GM23338 (cell line): Measurements from ENCODE around the gene PPTC7. TPM values are rescaled to one million over a fixed set of nuclear protein-coding genes. Genes with fewer than 3 reads are reported as not detected.
A peak's percentile ranks its signal among the peaks of the same experiment; 100 is the strongest.

Experiments
- ATAC-seq: fragments of 200-7000 bp; cut with Tn5 transposase; 3 replicates; pipeline ENCODE4 v1.9.1; 2020
- DNase-seq: peaks from one replicate; pipeline ENCODE4 v3.0.0-alpha.2; 2015; ENCODE audit warnings: low spot score
- H2AFZ ChIP-seq: fragments of 200-600 bp; sonication (generic); 2 replicates; pipeline ENCODE4 v1.8.0; 2016; ENCODE audit warnings: antibody characterized with exemption, mild to moderate bottlenecking, moderate library complexity
- H3F3A ChIP-seq: fragments of 200-600 bp; sonication (generic); replicated peaks from 2 replicates; pipeline ENCODE4 v1.8.0; 2017; ENCODE audit warnings: antibody characterized with exemption, mixed run types, low read depth
- H3K27ac ChIP-seq: fragments of 200-600 bp; sonication (generic); 2 replicates; pipeline ENCODE4 v1.6.1; 2016; ENCODE audit warnings: low read depth
- H3K27me3 ChIP-seq: fragments of 200-600 bp; sonication (generic); 2 replicates; pipeline ENCODE4 v1.8.0; 2016; ENCODE audit warnings: mild to moderate bottlenecking, mixed run types, moderate library complexity; ENCODE audit not compliant: insufficient read depth
- H3K36me3 ChIP-seq: fragments of 200-600 bp; sonication (generic); 2 replicates; pipeline ENCODE4 v1.8.0; 2016; ENCODE audit warnings: mild to moderate bottlenecking; ENCODE audit not compliant: insufficient read depth
- H3K4me1 ChIP-seq: fragments of 200-600 bp; sonication (generic); 2 replicates; pipeline ENCODE4 v1.8.0; 2016; ENCODE audit warnings: mild to moderate bottlenecking, moderate library complexity; ENCODE audit not compliant: insufficient read depth
- H3K4me2 ChIP-seq: fragments of 200-600 bp; sonication (generic); 2 replicates; pipeline ENCODE4 v1.7.1; 2017; ENCODE audit warnings: mixed run types
- H3K4me3 ChIP-seq: fragments of 200-600 bp; sonication (generic); 2 replicates; pipeline ENCODE4 v1.6.1; 2016; ENCODE audit warnings: mixed run types
- H3K79me2 ChIP-seq: fragments of 200-600 bp; sonication (generic); replicated peaks from 2 replicates; pipeline ENCODE4 v1.8.0; 2017; ENCODE audit warnings: mild to moderate bottlenecking; ENCODE audit not compliant: insufficient read depth
- H3K9me2 ChIP-seq: fragments of 200-600 bp; sonication (generic); 2 replicates; pipeline ENCODE4 v1.8.0; 2017; ENCODE audit not compliant: insufficient read depth
- H4K20me1 ChIP-seq: fragments of 200-600 bp; sonication (generic); replicated peaks from 2 replicates; pipeline ENCODE4 v1.8.0; 2017; ENCODE audit warnings: mild to moderate bottlenecking; ENCODE audit not compliant: insufficient read depth
- H3K27ac Mint-ChIP-seq: 2 replicates; pipeline ENCODE4 v1.8.0; 2020; ENCODE audit warnings: inconsistent platforms, mild to moderate bottlenecking, moderate library complexity, mixed read lengths
- H3K27me3 Mint-ChIP-seq: 3 replicates; pipeline ENCODE4 v1.8.0; 2022; ENCODE audit warnings: low read depth, mild to moderate bottlenecking, moderate library complexity, mixed read lengths, inconsistent platforms; ENCODE audit not compliant: insufficient read depth, poor library complexity
- H3K36me3 Mint-ChIP-seq: 3 replicates; pipeline ENCODE4 v1.8.0; 2021; ENCODE audit warnings: low read depth, mild to moderate bottlenecking, inconsistent platforms, moderate library complexity, mixed read lengths
- H3K4me1 Mint-ChIP-seq: 3 replicates; pipeline ENCODE4 v1.8.0; 2020; ENCODE audit warnings: mild to moderate bottlenecking, inconsistent platforms, mixed read lengths
- H3K4me3 Mint-ChIP-seq: 3 replicates; pipeline ENCODE4 v1.8.0; 2021; ENCODE audit warnings: moderate library complexity, mild to moderate bottlenecking, inconsistent platforms, mixed read lengths
- H3K9me3 Mint-ChIP-seq: 3 replicates; pipeline ENCODE4 v1.8.0; 2020; ENCODE audit warnings: moderate library complexity, mild to moderate bottlenecking, inconsistent platforms, mixed read lengths
- CREB1 ChIP-seq: fragments of 250-450 bp; sonication (Bioruptor Pico); IDR thresholded peaks from 2 replicates; pipeline ENCODE4 v1.5.0; 2020; ENCODE audit warnings: low read depth, mild to moderate bottlenecking, moderate library complexity
- JUNB ChIP-seq: IDR thresholded peaks from one replicate; pipeline ENCODE4 v1.6.1; 2016; ENCODE audit warnings: antibody characterized with exemption; ENCODE audit not compliant: unreplicated experiment
- NANOG ChIP-seq: IDR thresholded peaks from 2 replicates; pipeline ENCODE4 v1.6.1; 2016; ENCODE audit warnings: antibody characterized with exemption, borderline replicate concordance
- POLR2AphosphoS5 ChIP-seq: IDR thresholded peaks from 2 replicates; pipeline ENCODE4 v1.6.1; 2016; ENCODE audit warnings: antibody characterized with exemption, low read depth
- ZNF114 ChIP-seq: fragments of 250-450 bp; sonication (Bioruptor Pico); IDR thresholded peaks from 2 replicates; pipeline ENCODE4 v1.5.0; 2020; ENCODE audit warnings: mild to moderate bottlenecking, moderate library complexity
- polyA plus RNA-seq: library from polyadenylated mRNA; unstranded; fragments of >200 nt; fragmentation: Nextera tagmentation; extraction: Ambion mirVana; gene quantifications from 2 replicates; pipeline ENCODE4 v1.2.1, GENCODE V29; 2016
- total RNA-seq: library from RNA; depleted of rRNA; stranded (reverse); fragments of >200 nt; shearing (Covaris generic); gene quantifications from 2 replicates; pipeline ENCODE4 v1.2.3, GENCODE V29; 2014
- TF ChIP-seq, protein P1 (sequence below): IDR thresholded peaks from one replicate; pipeline ENCODE4 v1.6.1; 2018; ENCODE audit warnings: antibody characterized with exemption; ENCODE audit not compliant: unreplicated experiment
- TF ChIP-seq, protein P2 (sequence below), 2 experiments: fragments of 200-600 bp in 1 of 2; sonication (generic) in 1 of 2; conservative IDR thresholded peaks; 2 replicates each; pipeline versions ENCODE4 v1.5.1 to v1.6.1; 2016 to 2017; ENCODE audit warnings: antibody characterized with exemption in 2 of 2, low read depth in 2 of 2, mild to moderate bottlenecking in 2 of 2, moderate library complexity in 1 of 2
- TF ChIP-seq, protein P3 (sequence below): IDR thresholded peaks from 2 replicates; pipeline ENCODE4 v1.6.1; 2016; ENCODE audit warnings: antibody characterized with exemption
- TF ChIP-seq, protein P4 (sequence below): fragments of 250-450 bp; sonication (Bioruptor Pico); IDR thresholded peaks from 2 replicates; pipeline ENCODE4 v1.5.0; 2020; ENCODE audit warnings: mild to moderate bottlenecking, moderate library complexity

Gene PPTC7
- total and polyA plus RNA-seq, 2 experiments from 2014 or later = 7.5 to 17.5 TPM

DNA sequence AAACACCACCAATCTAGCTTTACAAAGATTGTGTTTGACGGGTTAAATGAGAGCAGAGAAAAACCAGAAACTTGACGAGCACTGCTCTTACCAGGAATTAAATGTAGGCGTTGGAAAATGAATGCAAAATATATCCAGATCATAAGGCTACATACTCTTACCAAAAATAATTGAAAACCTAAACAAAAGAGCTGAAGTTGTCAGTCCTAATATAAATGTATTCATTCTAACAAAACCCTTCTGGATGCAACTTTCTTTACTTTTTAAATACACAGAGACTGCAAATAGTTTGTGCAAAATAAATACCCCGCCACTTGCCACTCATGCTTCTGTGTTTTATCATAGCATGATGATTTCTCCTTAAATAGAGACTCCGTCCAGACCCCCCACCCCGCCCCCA, 48.3 kb downstream of the PPTC7 start (continued):
- no peak for TF ChIP-seq NANOG
- TF ChIP-seq, protein P1, sequence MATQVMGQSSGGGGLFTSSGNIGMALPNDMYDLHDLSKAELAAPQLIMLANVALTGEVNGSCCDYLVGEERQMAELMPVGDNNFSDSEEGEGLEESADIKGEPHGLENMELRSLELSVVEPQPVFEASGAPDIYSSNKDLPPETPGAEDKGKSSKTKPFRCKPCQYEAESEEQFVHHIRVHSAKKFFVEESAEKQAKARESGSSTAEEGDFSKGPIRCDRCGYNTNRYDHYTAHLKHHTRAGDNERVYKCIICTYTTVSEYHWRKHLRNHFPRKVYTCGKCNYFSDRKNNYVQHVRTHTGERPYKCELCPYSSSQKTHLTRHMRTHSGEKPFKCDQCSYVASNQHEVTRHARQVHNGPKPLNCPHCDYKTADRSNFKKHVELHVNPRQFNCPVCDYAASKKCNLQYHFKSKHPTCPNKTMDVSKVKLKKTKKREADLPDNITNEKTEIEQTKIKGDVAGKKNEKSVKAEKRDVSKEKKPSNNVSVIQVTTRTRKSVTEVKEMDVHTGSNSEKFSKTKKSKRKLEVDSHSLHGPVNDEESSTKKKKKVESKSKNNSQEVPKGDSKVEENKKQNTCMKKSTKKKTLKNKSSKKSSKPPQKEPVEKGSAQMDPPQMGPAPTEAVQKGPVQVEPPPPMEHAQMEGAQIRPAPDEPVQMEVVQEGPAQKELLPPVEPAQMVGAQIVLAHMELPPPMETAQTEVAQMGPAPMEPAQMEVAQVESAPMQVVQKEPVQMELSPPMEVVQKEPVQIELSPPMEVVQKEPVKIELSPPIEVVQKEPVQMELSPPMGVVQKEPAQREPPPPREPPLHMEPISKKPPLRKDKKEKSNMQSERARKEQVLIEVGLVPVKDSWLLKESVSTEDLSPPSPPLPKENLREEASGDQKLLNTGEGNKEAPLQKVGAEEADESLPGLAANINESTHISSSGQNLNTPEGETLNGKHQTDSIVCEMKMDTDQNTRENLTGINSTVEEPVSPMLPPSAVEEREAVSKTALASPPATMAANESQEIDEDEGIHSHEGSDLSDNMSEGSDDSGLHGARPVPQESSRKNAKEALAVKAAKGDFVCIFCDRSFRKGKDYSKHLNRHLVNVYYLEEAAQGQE = no peak

DNA sequence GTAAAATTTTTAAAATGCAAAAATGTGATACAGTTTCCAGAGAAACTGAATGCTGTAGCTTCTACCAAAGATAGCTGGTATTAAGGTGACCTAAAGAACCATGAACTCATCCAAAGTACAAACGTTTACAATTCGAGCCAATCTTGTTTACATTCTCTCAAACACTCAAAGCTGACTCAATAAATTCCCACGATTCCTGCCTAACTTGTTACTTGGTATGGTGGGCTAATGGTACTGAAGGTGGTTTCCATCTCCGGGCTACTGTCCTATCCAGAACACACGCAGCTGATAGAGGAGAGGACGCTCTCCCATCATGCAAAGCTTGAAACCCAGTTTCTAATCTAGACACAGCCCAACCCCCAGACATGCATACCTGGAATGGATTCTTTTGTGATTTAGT, 49.5 kb downstream of the PPTC7 start:
- H3K4me1 Mint-ChIP-seq = peaks cover 4% of the 10 kb centered on the region; the same call in 2 of the 3 replicates
- no peaks in the 10 kb centered on the region for H3K9me3 Mint-ChIP-seq
- H3K27ac ChIP-seq = no peak overlapping the region
- peak; percentile 17 for DNase-seq
- H3F3A ChIP-seq = no peaks in the 10 kb centered on the region
- no peak overlapping the region for H2AFZ ChIP-seq
- H3K36me3 ChIP-seq = peaks cover 9% of the 10 kb centered on the region
- H3K4me1 ChIP-seq = no peaks in the 10 kb centered on the region
- no peak overlapping the region for H3K27ac Mint-ChIP-seq
- peaks cover 8% of the 10 kb centered on the region; the same call in 1 of the 2 replicates for H4K20me1 ChIP-seq
- ATAC-seq = no peak
- H3K4me3 ChIP-seq = no peak overlapping the region
- peaks cover 13% of the 10 kb centered on the region for H3K36me3 Mint-ChIP-seq
- H3K4me3 Mint-ChIP-seq = no peak overlapping the region
- H3K27me3 Mint-ChIP-seq = peaks cover 4% of the 10 kb centered on the region
- H3K4me2 ChIP-seq = no peak overlapping the region
- H3K9me2 ChIP-seq = no peaks in the 10 kb centered on the region
- TF ChIP-seq ZNF114 (no peak), POLR2AphosphoS5 (no peak), CREB1 (CRISPR knock-in tag) (no peak), NANOG (no peak), JUNB (no peak)
- TF ChIP-seq, protein P2, sequence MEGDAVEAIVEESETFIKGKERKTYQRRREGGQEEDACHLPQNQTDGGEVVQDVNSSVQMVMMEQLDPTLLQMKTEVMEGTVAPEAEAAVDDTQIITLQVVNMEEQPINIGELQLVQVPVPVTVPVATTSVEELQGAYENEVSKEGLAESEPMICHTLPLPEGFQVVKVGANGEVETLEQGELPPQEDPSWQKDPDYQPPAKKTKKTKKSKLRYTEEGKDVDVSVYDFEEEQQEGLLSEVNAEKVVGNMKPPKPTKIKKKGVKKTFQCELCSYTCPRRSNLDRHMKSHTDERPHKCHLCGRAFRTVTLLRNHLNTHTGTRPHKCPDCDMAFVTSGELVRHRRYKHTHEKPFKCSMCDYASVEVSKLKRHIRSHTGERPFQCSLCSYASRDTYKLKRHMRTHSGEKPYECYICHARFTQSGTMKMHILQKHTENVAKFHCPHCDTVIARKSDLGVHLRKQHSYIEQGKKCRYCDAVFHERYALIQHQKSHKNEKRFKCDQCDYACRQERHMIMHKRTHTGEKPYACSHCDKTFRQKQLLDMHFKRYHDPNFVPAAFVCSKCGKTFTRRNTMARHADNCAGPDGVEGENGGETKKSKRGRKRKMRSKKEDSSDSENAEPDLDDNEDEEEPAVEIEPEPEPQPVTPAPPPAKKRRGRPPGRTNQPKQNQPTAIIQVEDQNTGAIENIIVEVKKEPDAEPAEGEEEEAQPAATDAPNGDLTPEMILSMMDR (conservative IDR thresholded peaks at IDR 0.05; ENCODE audit: low read depth in 2 of 2) = no peak
- TF ChIP-seq, protein P3, sequence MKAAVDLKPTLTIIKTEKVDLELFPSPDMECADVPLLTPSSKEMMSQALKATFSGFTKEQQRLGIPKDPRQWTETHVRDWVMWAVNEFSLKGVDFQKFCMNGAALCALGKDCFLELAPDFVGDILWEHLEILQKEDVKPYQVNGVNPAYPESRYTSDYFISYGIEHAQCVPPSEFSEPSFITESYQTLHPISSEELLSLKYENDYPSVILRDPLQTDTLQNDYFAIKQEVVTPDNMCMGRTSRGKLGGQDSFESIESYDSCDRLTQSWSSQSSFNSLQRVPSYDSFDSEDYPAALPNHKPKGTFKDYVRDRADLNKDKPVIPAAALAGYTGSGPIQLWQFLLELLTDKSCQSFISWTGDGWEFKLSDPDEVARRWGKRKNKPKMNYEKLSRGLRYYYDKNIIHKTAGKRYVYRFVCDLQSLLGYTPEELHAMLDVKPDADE = no peak
- TF ChIP-seq, protein P4, sequence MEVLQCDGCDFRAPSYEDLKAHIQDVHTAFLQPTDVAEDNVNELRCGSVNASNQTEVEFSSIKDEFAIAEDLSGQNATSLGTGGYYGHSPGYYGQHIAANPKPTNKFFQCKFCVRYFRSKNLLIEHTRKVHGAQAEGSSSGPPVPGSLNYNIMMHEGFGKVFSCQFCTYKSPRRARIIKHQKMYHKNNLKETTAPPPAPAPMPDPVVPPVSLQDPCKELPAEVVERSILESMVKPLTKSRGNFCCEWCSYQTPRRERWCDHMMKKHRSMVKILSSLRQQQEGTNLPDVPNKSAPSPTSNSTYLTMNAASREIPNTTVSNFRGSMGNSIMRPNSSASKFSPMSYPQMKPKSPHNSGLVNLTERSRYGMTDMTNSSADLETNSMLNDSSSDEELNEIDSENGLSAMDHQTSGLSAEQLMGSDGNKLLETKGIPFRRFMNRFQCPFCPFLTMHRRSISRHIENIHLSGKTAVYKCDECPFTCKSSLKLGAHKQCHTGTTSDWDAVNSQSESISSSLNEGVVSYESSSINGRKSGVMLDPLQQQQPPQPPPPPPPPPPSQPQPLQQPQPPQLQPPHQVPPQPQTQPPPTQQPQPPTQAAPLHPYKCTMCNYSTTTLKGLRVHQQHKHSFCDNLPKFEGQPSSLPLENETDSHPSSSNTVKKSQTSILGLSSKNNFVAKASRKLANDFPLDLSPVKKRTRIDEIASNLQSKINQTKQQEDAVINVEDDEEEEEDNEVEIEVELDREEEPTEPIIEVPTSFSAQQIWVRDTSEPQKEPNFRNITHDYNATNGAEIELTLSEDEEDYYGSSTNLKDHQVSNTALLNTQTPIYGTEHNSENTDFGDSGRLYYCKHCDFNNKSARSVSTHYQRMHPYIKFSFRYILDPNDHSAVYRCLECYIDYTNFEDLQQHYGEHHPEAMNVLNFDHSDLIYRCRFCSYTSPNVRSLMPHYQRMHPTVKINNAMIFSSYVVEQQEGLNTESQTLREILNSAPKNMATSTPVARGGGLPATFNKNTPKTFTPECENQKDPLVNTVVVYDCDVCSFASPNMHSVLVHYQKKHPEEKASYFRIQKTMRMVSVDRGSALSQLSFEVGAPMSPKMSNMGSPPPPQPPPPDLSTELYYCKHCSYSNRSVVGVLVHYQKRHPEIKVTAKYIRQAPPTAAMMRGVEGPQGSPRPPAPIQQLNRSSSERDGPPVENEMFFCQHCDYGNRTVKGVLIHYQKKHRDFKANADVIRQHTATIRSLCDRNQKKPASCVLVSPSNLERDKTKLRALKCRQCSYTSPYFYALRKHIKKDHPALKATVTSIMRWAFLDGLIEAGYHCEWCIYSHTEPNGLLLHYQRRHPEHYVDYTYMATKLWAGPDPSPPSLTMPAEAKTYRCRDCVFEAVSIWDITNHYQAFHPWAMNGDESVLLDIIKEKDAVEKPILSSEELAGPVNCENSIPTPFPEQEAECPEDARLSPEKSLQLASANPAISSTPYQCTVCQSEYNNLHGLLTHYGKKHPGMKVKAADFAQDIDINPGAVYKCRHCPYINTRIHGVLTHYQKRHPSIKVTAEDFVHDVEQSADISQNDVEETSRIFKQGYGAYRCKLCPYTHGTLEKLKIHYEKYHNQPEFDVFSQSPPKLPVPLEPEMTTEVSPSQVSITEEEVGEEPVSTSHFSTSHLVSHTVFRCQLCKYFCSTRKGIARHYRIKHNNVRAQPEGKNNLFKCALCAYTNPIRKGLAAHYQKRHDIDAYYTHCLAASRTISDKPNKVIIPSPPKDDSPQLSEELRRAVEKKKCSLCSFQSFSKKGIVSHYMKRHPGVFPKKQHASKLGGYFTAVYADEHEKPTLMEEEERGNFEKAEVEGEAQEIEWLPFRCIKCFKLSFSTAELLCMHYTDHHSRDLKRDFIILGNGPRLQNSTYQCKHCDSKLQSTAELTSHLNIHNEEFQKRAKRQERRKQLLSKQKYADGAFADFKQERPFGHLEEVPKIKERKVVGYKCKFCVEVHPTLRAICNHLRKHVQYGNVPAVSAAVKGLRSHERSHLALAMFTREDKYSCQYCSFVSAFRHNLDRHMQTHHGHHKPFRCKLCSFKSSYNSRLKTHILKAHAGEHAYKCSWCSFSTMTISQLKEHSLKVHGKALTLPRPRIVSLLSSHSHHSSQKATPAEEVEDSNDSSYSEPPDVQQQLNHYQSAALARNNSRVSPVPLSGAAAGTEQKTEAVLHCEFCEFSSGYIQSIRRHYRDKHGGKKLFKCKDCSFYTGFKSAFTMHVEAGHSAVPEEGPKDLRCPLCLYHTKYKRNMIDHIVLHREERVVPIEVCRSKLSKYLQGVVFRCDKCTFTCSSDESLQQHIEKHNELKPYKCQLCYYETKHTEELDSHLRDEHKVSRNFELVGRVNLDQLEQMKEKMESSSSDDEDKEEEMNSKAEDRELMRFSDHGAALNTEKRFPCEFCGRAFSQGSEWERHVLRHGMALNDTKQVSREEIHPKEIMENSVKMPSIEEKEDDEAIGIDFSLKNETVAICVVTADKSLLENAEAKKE (CRISPR knock-in tag) = no peak
- no peaks in the 10 kb centered on the region for H3K27me3 ChIP-seq
- no peaks in the 10 kb centered on the region for H3K79me2 ChIP-seq
